Retinal pigment epithelial cell (primary cell): ENCODE data around the gene SBK1.

Experiments
- DNase-seq: peaks from one replicate; pipeline ENCODE4 v3.0.0-alpha.2; 2010; ENCODE audit warnings: low read depth
- H3K4me3 ChIP-seq: 2 replicates; pipeline ENCODE4 v1.5.1; 2011; ENCODE audit warnings: mild to moderate bottlenecking, low read length, control low read depth, moderate library complexity
- TF ChIP-seq, protein P1 (sequence below): conservative IDR thresholded peaks from 2 replicates; pipeline ENCODE4 v1.5.1; 2011; ENCODE audit warnings: low read depth, low read length, control low read depth, inconsistent platforms

The SBK1 gene

DNA sequence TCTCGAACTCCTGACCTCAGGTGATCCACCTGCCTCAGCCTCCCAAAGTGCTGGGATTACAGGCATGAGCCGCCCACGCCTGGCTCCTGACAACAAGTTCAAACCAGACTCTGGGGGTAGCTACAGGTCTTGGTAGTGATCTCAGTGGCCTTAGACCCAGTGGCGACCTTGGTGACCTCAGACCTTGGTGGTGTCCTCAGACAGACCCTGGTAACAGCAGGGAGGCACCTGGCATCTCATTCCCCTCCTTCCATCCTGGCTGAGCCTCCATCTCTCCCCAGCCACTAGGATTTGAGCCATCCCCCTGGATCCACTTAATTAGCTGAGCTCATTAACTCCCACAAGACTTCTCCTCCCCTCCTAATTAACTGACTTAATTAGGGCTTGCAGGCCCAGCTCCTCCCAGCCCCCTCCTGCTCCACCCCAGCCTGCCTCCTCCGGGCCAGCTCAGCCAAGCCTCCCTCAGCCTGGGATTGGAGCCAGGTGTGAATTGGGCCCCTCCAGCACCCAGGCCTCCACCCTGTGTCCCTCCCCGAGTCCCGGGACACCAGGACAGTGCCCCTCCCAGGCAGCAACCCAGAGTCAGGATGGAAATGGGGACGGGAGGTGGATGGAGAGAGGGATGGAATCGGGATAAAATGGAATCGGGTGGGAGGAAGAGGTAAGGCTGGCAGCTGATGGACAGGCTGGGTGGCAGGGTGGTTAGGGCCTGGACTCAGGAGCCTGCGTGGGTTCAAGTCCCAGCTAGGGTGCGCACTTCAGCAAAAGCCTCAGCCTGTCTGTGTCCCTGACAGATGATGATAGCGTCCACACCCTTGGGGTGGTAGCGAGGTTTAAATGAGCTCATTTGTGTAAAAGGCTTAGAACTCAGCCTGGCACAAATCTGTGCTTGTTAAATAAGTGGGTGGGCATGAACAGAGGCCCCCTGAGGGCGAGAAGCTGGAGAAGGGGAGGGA lies 11.2 kb upstream of the SBK1 start:
- no peak overlapping the region for H3K4me3 ChIP-seq
- TF ChIP-seq, protein P1, sequence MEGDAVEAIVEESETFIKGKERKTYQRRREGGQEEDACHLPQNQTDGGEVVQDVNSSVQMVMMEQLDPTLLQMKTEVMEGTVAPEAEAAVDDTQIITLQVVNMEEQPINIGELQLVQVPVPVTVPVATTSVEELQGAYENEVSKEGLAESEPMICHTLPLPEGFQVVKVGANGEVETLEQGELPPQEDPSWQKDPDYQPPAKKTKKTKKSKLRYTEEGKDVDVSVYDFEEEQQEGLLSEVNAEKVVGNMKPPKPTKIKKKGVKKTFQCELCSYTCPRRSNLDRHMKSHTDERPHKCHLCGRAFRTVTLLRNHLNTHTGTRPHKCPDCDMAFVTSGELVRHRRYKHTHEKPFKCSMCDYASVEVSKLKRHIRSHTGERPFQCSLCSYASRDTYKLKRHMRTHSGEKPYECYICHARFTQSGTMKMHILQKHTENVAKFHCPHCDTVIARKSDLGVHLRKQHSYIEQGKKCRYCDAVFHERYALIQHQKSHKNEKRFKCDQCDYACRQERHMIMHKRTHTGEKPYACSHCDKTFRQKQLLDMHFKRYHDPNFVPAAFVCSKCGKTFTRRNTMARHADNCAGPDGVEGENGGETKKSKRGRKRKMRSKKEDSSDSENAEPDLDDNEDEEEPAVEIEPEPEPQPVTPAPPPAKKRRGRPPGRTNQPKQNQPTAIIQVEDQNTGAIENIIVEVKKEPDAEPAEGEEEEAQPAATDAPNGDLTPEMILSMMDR, result no peak
- no peak for DNase-seq

DNA sequence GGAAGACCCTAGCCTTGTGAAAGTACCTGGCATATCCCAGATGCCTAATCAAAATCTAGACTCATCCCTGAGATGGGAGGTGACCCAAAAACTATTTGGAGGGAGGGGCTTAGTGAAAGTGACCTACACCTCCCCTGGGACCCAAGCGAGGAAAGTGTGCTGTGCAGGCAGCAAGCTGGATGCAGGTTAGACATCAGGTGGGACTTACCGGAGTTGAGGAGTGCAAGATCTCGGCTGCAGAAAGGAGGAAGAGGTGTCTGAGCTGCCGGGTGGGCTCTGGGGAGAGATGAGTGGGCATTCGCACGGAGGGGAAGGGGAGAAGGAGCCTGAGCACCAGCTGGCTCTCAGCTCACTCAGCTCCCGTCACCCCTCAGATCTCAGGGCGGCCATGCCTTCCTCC lies 10.3 kb upstream of the SBK1 start:
- H3K4me3 ChIP-seq, result no peak overlapping the region
- TF ChIP-seq, protein P1, result no peak
- no peak for DNase-seq

GRCh38 chr16:28283173-28283572 lies 9.2 kb upstream of the SBK1 start:
- no peak for DNase-seq
- no peak overlapping the region for H3K4me3 ChIP-seq
- TF ChIP-seq, protein P1, result no peak

DNA sequence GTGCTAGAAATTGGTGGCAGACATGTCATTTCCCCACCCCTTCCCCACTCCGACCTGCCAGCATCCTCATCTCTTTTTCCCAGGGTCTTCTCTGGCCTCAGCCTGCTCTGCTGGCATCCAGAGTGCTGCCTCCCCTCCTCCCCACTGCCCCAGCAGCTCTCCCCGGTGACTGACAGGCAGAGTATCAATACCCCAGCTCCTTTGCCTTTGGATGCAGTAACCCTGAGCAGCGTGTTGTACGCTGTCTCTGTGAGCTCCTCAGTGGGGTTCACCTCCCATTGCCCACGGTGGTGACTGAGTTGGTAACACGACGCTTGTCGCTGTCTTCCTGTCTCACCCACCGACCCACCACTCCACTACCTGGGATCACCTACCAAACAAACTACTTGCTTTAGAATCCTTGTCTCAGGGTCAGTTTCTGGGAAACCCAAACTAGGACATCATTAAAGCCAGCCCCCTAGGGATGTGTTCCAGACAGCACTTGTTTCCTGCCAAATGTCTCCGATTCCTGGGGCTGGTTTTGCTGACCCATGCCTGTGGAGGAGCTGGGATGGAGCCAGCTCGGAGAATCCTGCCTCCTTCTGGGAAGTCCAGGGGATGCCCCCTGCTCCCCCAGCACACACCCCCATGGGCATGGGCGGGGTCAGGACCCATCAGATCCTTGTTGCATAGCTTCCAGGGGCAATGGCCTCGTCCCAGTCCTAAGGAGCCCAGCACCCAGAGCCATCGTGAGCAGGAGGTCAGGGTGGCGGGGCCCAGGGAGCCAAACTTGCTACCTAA lies 8.3 kb upstream of the SBK1 start:
- H3K4me3 ChIP-seq, result no peak overlapping the region
- no peak for DNase-seq
- TF ChIP-seq, protein P1, result no peak

DNA sequence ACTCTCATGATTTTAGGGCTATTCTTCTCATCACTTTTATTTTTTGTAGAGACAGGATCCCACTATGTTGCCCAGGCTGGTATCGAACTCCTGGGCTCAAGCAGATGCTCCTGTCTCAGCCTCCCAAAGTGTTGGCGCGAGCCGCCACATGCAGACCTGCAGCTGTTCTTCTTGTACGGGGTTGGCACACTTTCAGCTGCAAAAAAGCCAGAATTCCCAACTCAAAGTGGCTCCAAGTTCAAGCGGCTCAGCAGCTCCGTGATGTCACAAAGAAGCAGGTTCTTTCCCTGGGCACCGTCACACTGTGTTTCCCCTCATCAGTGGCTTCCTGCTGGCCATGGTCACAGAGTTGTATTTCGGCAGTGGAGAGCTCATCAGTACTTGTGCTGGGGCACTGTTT lies 6.7 kb upstream of the SBK1 start:
- no peak overlapping the region for H3K4me3 ChIP-seq
- DNase-seq, result no peak
- TF ChIP-seq, protein P1, result no peak

DNA sequence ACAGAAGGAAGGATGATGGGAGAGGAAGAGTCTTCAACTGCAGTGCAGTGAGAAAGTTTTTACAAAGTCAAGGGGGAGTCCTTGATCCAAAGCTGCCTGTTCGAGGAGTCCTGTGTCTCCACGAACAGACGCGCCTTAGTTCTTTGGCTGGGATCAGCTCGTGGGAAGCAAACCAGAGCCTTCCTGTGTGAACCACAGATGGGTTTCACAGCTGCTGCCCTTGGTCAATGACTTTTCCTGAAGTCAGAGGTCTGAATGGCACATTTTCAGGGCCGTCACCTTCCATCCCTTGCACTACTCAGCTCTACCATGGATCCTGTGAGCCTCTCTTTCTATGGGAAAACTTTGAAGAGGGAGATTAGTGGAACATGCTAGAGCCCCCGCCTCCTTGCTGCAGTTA lies 4.2 kb upstream of the SBK1 start:
- TF ChIP-seq, protein P1, result no peak
- H3K4me3 ChIP-seq, result no peak overlapping the region
- DNase-seq, result no peak

DNA sequence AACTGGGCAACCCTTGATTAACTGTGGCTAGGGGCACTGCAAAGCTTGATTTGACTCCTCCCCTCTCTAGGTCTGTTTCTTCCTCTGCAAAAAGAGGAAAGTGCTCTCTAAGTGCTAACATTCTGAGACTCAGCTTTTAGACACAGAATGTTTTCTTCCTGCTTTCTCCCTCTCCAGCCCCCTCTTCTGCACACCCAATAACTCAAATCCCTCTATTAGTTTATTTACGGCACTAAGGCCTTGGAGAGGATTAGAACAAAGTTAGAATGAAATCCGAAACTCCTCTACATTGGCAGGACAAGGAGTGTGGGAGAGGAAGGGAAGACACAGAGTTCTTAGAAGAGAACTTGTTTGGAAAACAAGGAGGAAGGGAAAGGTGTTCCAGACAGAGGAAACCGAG lies 3.3 kb upstream of the SBK1 start:
- H3K4me3 ChIP-seq, result no peak overlapping the region
- DNase-seq, result no peak
- TF ChIP-seq, protein P1, result no peak
